Gastrocnemius medialis (tissue), 4 donors: ENCODE results near the gene FTL.

Experiments used
- CTCF ChIP-seq, 5 experiments: fragments of 450-650 bp in 3 of 5; fragments of 200-600 bp in 2 of 5; sonication (generic) in 2 of 5; IDR thresholded peaks in 4 of 5; conservative IDR thresholded peaks in 1 of 5; 1 replicate in 4 of 5; 2 replicates in 1 of 5; pipeline ENCODE4 v1.5.1; 2016 to 2019; ENCODE audit warnings: antibody characterized with exemption in 5 of 5, mild to moderate bottlenecking in 3 of 5, moderate library complexity in 3 of 5
- POLR2A ChIP-seq, 2 donors: fragments of 450-650 bp; IDR thresholded peaks; one replicate each; pipeline ENCODE4 v1.6.1; 2017; ENCODE audit warnings: antibody characterized with exemption in 2 of 2, mild to moderate bottlenecking in 2 of 2, moderate library complexity in 2 of 2

GRCh38 chr19:48965040-48965805, at the start of gene FTL:
- TF ChIP-seq CTCF (IDR thresholded peaks at IDR 0.05 in 4 of 5, conservative IDR thresholded peaks at IDR 0.05 in 1 of 5) (no peak), POLR2A (IDR thresholded peaks at IDR 0.05) (peak; percentile 99 to 100)
